Diencephalon (tissue), 1 donor: ENCODE measurements around the gene PCDHGB1. TPM values are rescaled to one million over a fixed set of nuclear protein-coding genes. Genes with fewer than 3 reads are reported as not detected.

ENCODE experiments used
- total RNA-seq: library from RNA; depleted of rRNA; stranded (reverse); fragments of >200 nt; gene quantifications from one replicate; pipeline ENCODE4 v1.2.3, GENCODE V29; 2014

PCDHGB1 gene
- 10.4 TPM for total RNA-seq

GRCh38 chr5:141349917-141350619 is at the start of gene PCDHGB1:
PCDHGB1 (plus strand) TSS chr5:141350099; CDS start chr5:141350261, 162 bp downstream.

DNA sequence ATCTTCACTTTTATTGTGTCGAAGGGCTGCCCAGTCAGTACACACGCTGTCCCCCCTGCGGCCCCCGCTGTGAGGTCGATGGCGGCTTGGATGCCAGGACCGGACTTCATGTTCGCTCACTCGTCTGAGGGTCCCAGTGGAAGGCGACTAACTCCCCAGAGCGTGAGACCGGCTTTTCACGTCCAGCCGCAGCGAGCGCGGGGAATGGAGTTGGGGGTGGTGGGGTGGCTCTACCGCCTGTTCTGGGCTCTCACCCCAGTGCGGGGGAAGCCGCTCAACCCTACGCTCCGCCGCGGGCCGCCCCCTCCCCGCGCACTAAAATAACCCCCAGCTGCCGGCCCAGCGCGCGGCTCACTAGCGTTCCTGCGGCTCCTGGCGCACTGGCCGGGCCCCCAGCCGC is 46.1 kb upstream of the PCDHGB1 start, which contains the start of gene SLC25A2:
Gene SLC25A2, minus strand, starts transcription at position 294 of the 400 bp plus-strand sequence. Its CDS starts 184 bp downstream, at position 110.

GRCh38 chr5:141320225-141321169 is 29.4 kb upstream of the PCDHGB1 start, which contains the start of gene TAF7:
TAF7 (minus strand) TSS chr5:141320784; CDS start chr5:141320044, 740 bp downstream.

DNA sequence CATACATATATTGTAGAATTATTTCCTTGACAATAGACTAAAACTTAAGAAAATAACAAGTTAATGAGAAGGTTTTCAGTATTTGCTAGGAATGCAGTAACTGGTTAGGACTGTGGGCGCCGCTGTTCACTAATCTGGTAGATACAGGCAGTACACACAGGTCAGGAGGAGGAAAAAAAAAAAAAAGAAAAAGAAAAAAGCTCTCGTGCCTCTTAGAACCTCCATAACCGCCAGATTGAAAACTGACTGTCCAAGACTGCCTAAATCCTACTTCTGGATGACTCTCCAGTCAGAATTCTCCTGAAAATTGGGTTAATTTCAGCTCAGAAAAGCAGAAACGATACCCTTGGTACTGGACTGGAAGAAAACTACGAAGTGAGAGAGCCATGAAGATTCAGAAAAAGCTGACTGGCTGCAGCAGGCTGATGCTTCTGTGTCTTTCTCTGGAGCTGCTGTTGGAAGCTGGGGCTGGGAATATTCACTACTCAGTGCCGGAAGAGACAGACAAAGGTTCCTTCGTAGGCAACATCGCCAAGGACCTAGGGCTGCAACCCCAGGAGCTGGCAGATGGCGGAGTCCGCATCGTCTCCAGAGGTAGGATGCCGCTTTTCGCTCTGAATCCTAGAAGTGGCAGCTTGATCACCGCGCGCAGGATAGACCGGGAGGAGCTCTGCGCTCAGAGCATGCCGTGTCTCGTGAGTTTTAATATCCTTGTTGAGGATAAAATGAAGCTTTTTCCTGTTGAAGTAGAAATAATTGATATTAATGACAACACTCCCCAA is 19.4 kb upstream of the PCDHGB1 start, which contains the start of gene PCDHGA1:
Gene PCDHGA1, plus strand, starts transcription at position 216 of the 782 bp plus-strand sequence.

GRCh38 chr5:141338538-141339306 is 11.2 kb upstream of the PCDHGB1 start, which contains the start of gene PCDHGA2:
PCDHGA2 (plus strand) TSS chr5:141338760.

GRCh38 chr5:141343242-141343952 is 6.5 kb upstream of the PCDHGB1 start, which contains the start of gene PCDHGA3:
PCDHGA3 (plus strand) TSS chr5:141343829; CDS start chr5:141344034, 205 bp downstream.

DNA sequence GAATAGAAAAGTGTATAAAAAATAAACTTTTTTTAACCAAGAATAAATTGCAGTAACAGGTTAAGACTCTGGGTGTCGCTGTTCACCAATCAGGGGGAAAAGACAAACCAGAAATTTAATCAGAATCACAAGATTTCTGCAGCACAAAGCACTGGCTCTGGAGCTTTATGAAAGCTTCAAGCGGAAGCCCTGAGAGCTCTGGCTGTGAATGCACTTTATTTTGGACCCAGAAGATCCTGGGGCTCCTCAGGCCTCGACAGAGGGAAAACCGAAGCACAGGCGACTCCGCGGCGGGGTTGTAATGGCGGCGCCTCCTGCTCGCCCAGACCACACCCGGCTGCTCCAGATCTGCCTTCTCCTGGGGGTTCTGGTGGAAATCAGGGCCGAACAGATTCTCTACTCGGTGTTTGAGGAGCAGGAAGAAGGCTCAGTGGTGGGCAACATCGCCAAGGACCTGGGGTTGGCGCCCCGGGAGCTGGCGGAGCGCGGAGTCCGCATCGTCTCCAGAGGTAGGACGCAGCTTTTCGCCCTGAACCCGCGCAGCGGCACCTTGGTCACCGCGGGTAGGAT is 5.1 kb downstream of the PCDHGB1 start, which contains the start of gene PCDHGA4:
Gene PCDHGA4, plus strand, starts transcription at position 122 of the 570 bp plus-strand sequence. Its CDS starts 87 bp downstream, at position 209.

GRCh38 chr5:141359790-141360426 is 10.0 kb downstream of the PCDHGB1 start, which contains the start of gene PCDHGB2:
PCDHGB2 (plus strand) TSS chr5:141359994; CDS start chr5:141360136, 142 bp downstream.

DNA sequence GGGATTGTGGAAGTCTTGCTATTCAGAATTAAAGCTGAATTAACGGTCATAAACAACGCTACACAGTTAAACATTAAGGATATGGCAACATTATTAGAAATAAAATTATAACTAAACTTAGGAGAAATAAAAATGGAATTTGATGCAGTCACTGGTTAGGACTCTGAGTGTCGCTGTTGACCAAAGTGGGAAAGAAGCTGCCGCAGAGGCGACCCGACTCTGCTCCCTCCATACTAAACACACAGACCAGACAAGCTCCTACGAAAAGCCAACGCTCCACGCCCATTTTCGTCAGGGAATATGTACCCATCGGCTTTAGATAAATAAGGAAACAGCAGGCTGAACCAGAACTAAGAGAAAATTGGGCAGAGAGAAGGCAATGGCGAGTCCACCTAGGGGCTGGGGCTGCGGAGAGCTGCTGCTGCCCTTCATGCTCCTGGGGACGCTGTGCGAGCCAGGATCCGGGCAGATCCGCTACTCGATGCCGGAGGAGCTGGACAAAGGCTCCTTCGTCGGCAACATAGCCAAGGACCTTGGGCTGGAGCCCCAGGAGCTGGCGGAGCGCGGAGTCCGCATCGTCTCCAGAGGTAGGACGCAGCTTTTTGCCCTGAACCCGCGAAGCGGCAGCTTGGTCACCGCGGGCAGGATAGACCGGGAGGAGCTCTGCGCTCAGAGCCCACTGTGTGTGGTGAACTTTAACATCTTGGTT is 14.2 kb downstream of the PCDHGB1 start, which contains the start of gene PCDHGA5:
Gene PCDHGA5, plus strand, starts transcription at position 211 of the 709 bp plus-strand sequence. Its CDS starts 169 bp downstream, at position 380.

DNA sequence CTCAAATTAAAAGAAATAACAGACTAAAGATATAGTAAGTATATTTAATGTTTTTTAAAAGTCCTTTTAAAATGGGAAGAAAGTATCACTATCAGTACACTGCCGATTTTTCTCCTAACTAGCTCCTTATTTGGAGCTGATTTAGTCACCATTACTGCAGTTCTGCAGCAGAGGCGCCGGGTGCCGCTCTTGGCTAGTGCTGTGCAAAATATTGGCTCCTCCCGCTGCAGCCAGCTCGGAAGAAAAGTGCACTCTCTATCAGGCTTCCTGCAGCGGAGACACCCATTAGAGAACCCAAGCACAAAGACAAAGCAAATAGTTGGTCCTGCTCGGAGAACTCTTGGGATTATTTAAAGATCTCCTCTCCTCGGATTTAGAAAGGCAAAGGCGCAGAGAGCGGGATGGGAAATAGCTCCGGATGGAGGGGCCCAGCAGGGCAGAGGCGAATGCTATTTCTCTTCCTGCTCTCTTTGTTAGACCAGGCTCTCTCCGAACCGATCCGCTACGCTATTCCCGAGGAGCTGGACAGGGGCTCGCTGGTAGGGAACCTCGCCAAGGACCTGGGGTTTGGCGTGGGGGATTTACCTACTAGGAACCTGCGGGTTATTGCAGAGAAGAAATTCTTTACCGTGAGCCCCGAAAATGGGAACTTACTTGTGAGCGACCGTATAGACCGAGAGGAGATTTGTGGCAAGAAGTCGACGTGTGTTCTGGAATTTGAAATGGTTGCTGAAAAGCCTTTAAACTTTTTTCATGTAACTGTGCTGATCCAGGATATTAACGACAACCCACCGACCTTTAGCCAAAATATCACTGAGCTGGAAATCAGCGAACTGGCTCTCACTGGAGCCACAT is 20.3 kb downstream of the PCDHGB1 start, which contains the start of gene PCDHGB3:
Gene PCDHGB3, plus strand, starts transcription at position 249 of the 855 bp plus-strand sequence. Its CDS starts 153 bp downstream, at position 402.

DNA sequence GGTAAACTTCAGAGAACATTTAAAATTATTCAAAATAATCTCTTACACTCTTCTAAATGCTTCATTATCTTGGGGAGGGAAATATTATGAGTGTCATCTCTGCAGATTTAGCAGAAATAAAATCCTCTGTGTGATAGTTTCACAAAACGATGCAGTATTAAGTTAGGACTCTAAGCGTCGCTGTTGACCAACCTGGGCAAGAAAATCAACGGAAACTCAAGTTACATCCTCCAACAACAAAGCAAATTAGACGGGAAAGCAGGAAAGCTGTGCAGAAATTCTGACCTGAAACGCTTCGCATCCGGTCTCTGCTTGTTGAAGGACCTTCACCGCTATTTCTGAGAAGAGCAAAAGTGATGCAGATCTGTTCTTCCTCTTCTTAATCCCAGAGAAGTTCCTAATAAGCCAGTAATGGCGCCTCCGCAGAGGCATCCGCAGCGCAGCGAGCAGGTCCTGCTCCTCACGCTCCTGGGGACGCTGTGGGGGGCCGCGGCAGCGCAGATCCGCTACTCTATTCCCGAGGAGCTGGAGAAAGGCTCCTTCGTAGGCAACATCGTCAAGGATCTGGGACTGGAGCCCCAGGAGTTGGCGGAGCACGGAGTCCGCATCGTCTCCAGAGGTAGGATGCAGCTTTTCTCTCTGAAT is 23.9 kb downstream of the PCDHGB1 start, which contains the start of gene PCDHGA6:
Gene PCDHGA6, plus strand, starts transcription at position 219 of the 645 bp plus-strand sequence. Its CDS starts 193 bp downstream, at position 412.

GRCh38 chr5:141382469-141383294 is 32.8 kb downstream of the PCDHGB1 start, which contains the start of gene PCDHGA7:
PCDHGA7 (plus strand) TSS chr5:141382742; CDS start chr5:141382900, 158 bp downstream.

DNA sequence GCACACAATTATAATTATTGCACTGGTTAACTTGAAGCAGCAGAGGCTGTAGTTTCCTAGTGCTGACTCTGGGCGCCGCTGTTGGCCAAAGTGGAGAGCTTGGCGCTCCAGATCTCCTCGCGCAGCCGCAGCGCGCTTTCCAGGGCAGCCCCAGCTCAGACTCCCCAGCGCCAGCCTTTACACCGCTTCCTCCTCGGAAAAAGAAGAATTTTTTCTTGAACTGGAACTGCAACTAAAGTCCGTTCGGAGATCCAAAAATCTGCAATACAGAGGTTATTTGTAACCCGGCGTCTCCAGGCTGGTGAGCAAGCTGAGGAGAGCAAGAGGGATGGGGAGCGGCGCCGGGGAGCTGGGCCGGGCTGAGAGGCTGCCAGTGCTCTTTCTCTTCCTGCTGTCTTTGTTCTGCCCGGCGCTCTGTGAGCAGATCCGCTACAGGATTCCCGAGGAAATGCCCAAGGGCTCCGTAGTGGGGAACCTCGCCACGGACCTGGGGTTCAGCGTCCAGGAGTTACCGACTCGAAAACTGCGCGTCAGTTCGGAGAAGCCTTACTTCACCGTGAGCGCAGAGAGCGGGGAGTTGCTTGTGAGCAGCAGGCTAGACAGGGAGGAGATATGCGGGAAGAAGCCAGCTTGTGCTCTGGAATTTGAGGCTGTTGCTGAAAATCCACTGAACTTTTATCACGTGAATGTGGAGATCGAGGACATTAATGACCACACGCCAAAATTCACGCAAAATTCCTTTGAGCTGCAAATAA is 37.8 kb downstream of the PCDHGB1 start, which contains the start of gene PCDHGB4:
Gene PCDHGB4, plus strand, starts transcription at position 142 of the 755 bp plus-strand sequence. Its CDS starts 187 bp downstream, at position 329.

GRCh38 chr5:141392429-141393198 is 42.7 kb downstream of the PCDHGB1 start, which contains the start of gene PCDHGA8:
PCDHGA8 (plus strand) TSS chr5:141392633; CDS start chr5:141392814, 181 bp downstream.

